EH (cell line): ENCODE measurements around the gene CCDC51.
"Not testable (repeated sequence)": the region's sequence is repeated elsewhere in the genome, so short reads cannot be mapped to it uniquely, and the experiment has no call there.

Experiments used
- DNase-seq: peaks from one replicate; pipeline ENCODE4 v3.0.0-alpha.2; 2015; ENCODE audit warnings: low read depth

The CCDC51 gene, protein sequence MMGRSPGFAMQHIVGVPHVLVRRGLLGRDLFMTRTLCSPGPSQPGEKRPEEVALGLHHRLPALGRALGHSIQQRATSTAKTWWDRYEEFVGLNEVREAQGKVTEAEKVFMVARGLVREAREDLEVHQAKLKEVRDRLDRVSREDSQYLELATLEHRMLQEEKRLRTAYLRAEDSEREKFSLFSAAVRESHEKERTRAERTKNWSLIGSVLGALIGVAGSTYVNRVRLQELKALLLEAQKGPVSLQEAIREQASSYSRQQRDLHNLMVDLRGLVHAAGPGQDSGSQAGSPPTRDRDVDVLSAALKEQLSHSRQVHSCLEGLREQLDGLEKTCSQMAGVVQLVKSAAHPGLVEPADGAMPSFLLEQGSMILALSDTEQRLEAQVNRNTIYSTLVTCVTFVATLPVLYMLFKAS

DNA sequence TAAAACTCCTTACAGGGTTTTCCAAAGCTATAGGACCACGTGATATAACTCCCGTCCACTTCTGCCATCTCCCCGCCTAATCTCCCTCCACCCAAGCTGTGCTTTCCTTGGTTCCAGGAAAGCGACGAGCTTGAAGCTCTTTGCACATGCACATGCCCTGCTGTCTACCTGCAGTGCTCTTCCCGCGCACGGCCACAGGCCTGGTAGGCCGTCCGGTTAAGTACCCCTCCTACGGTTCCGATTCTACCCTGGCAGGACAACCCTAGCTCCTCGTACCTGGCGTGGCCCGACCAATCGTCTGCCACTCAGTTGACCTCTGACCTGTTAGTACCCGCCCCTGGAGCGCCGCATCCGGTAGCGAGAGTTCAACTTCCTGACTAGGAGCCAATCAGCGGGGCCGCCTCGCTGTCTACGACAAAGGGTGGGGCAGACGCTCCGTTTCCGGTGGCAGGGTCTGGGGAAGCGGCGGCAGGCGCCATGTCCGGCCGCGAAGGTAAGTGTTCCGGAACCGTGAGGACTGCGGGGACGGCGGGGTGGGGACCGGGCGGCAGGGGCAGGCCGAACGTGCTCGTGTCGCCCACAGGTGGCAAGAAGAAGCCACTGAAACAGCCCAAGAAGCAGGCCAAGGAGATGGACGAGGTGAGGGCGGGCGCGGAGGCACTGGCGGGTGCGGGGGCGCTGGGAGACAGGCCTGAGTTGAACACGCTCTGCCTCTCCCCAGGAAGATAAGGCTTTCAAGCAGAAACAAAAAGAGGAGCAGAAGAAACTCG lies at the start of gene CCDC51, which contains the start of gene TMA7:
Gene CCDC51, minus strand, starts transcription at position 300 of the 770 bp plus-strand sequence. CDS start 4,991 bp downstream, outside the sequence.
Gene TMA7, plus strand, starts transcription at position 438 of the 770 bp plus-strand sequence. Its CDS starts 40 bp downstream, at position 478.
- peak; percentile 97 for DNase-seq

DNA sequence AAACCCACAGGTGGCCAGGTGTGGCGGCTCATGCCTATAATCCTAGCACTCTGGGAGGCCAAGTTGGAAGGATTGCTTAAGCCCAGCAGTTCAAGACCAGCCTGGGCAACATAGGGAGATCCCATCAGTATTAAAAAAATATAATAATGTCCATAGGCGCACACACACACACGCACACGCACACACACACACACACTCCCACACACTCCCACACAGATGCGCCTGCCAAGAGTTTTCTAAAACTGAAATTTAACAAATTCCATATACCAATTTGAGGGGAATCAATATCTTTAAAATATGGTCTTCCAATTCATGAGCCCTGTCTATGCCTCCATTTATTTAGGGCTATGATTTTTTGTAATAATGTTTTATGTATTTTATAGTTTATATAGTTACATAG lies 47.0 kb upstream of the CCDC51 start:
- DNase-seq = no peak

DNA sequence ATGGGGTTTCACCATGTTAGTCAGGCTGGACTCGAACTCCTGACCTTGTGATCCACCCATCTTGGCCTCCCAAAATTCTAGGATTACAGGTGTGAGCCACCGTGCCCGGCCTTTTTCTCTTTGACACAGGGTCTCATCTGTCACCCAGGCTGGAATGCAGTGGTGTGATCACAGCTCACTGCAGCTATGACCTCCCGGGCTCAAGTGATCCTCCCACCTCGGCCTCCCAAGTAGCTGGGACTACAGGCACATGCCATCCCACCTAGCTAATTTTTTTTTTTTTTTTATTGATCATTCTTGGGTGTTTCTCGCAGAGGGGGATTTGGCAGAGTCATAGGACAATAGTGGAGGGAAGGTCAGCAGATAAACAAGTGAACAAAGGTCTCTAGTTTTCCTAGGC lies 42.9 kb upstream of the CCDC51 start:
- DNase-seq = not testable (repeated sequence)

DNA sequence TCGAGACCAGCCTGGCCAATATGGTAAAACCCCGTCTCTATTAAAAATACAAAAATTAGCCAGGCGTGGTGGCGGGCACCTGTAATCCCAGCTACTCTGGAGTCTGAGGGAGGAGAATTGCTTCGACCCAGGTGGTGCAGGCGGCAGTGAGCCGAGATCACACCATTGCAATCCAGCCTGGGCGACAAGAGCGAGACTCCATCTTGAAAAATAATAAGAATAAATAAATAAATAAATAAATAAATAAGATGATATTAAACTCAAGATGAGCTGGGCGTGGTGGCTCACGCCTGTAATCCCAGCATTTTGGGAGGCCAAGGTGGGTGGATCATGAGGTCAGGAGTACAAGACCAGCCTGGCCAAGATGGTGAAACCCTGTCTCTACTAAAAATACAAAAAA lies 41.0 kb upstream of the CCDC51 start:
- not testable (repeated sequence) for DNase-seq

DNA sequence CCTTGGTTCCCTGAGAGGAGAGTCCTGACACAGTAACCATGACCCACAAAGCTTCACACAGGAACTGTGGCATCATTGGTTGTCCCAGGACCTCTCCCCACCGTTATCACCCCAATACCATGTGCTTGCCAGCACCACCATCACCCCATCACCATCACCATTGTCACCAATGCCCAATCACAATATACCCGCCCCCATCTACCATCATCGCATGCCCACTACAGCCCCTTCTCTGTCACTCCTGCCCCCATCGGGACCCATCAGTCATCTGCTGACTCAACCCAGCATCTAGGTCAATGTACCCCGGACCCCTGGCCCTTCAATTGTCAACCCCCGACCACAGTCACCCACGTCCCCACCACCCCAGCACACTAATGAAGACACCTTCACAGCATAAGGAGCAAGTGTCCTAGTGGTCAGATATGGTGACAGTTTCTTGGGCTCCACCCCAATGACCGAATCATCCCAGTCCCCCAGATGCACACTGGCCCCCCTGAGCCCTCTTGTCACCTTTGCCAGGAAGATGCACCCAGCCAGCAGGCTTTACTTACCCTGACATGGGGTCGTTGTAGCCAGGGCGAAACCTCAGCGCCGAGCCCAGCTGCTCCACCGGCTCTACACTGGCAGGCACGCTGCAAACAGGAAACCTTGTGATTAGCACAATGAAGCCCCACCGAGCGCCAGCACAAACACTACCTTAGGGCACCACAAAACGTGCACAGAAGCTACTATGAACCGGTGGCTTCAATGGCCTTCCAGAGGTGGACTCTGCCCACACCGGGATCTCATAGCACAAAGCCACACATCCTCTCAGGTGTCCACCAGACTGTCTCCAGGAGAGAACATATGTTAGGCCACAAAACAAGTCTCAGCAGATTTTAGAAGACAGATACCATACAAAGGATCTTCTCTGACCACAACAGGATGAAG lies 39.0 kb upstream of the CCDC51 start:
- no peak for DNase-seq

DNA sequence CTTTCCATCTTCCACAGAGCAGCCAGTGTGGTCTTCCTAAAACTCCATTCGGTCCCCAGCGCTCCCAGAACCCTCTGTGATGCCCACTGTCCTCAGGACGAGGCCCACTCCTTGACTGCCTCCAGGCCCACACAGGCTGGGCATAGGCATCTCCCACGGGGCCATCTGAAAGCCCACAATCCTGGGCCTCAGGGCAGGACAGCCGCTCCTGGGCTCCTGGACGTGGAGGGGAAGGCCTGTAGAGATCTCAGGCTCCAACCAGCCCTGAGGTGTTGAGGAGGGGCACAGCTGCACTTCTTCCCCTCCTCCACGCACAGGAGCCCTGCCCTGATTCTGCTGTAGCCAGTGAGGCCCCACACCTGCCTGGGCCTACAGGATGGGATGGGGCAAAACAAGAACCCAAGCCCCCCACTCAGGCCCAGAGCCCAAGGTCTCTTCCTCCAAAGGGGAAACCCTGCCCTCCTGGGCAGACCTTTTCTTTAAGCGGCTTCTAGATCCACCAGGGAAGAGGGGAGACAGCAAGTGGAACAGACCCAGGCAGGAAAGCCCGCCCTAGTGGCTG lies 38.1 kb upstream of the CCDC51 start:
- DNase-seq = no peak

DNA sequence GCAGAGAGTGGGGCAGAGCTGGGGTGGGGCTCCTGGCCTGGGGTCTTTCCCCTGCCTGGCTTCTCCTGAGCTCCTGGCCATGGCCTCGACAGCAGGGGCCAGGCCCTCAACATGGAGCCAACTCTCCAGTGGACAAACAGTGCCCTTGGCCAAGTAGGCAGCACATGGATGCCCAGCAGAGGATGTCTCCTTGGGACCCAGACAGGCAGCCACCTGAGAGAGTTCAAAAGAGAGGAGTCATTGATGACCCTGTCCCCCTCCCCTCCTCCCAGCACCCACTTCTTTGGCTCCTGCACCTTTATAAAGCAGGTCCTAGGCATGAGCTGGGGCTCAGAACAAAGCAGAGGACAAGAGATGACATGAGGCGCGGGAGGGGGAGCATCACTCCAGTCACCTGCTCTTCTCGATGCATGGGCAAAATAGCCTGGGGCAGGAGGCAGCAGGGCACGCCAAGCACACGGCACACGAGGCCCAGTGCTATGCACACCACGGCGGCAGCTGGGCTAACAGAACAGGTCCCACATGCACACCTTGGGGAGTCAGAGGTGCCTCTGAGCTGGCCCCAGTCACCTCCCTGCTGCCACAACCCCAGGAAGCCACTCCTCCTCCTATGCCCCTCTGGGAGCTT lies 36.6 kb upstream of the CCDC51 start:
- DNase-seq = no peak

DNA sequence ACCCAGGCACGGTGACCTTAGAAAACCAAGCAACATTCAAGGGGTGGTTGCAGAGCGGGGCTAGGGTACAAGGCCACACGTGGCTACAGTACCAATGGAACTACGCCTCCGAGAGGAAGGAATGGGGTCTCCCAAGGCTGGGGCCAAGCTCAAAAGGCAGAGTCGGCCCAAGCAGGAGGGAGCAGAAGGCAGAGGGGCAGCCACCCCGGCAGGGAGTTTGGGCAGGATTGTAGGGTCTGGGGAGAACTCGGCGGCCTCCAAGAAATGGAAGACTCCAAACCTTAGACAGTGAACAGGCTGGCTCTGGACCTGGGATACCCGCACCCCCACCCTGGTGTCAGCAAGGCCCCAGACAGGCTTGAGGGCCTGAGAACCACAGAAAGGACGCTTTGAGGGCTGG lies 35.3 kb upstream of the CCDC51 start:
- DNase-seq = no peak

DNA sequence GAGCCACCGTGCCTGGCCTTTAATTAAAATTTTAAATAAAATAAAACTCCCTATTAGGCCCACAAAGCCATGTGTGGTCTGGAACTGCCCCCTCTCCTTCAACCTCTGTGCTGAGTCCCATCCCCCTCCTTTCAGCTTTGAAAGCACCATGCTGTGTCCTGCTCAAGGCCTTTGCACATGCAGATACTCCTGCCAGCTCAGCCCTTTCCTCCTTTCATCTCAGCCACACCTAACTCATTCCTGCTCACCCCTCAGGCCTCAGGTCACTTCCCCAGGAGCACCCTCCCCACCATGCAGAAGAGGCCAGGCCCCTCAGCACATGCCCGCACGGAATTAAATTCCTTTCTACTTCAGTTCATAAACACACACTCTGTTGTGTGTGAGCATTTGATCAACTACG lies 34.7 kb upstream of the CCDC51 start:
- DNase-seq = no peak

DNA sequence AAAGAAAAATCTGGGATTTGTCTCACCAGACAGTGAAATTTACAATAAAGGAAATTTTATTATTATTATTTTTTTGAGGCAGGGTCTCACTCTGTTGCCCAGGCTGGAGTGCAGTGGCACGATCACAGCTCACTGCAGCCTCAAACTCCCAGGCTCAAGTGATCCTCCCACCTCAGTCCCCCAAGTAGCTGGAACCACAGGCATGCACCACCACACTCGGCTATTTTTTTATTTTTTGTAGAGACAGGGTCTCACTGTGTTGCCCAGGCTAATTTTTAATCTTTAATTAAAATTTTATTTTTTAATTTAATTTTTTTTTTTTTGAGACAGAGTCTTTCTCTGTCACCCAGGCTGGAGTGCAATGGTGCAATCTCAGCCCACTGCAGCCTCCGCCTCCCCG lies 34.1 kb upstream of the CCDC51 start:
- not testable (repeated sequence) for DNase-seq

DNA sequence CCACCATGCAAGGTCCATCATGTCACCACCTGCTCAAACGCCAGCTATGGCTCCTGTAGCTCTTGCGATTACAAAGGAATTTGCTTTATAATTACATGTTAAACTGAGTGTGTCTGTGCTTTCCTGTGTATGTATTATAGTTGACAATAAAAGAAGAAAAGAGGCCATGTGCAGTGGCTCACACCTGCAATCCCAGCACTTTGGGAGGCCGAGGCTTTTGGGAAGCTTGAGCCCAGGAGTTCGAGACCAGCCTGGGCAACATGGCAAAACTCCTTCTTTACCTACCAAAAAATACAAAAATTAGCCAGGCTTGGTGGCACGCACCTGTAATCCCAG lies 33.7 kb upstream of the CCDC51 start:
- no peak for DNase-seq

DNA sequence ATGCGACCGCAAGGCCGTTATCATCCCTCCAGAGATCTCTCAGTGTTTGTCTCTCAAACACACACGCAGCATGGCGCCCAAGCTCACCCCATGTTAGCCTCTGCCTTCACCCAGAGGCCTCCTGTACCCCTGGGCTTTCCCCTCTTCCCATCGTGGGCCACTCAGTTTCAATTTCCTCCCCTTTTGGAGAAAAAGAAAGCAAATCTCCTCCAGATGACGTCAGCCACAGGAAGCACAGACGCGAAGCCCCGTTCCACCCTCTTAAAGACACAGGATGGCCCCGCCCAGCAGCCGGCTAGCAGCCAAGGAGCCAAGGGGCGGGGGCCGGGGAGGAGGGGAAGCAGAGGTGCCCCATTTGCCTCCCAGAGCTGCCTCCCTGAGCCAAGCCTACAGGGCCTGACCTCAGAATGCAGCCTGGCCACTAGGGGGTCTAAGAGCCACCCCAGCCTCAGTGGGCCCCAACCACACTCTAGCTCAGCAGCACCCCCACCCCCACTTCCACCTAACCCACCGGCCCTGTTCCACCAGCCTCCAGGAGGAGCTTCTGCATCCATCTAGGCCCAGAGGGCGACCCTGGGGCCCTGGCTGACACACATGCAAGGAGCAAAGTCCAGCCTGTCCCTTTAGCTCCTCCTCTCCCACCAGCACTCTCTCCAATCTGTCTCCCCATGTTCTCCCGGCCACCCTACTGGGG lies 33.2 kb upstream of the CCDC51 start:
- peak; percentile 94 for DNase-seq

DNA sequence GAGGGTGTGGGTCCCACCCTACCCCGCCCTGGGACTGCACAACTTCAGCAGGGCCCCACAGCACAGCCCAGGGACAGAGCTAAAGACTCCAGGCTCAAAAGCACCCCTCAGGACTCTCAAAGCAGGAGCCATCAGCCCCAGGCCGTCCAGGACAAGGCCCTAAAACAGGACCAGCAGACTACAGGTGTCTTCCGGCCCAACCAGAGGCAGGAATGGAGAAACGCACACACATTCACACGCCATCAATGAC lies 32.7 kb upstream of the CCDC51 start:
- no peak for DNase-seq

DNA sequence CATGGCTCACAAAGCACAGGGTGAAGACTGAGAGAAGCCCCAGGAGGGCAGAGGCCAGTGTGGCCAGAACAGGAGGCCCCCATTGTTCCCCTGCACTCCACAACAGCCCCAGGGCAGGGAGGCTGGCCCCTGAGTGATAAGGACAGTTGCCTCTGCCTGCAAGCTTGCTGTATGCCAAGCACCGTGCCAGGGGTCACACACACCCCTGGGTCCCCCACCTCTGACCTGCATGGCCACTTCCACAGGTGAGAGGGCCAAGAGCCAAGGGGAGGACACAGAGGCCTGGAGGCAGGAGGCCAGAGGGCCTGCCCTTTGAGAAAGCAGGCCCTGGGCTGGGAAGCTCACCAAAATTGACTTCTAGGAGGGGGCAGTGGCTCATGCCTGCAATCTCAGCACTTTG lies 30.4 kb upstream of the CCDC51 start:
- no peak for DNase-seq

DNA sequence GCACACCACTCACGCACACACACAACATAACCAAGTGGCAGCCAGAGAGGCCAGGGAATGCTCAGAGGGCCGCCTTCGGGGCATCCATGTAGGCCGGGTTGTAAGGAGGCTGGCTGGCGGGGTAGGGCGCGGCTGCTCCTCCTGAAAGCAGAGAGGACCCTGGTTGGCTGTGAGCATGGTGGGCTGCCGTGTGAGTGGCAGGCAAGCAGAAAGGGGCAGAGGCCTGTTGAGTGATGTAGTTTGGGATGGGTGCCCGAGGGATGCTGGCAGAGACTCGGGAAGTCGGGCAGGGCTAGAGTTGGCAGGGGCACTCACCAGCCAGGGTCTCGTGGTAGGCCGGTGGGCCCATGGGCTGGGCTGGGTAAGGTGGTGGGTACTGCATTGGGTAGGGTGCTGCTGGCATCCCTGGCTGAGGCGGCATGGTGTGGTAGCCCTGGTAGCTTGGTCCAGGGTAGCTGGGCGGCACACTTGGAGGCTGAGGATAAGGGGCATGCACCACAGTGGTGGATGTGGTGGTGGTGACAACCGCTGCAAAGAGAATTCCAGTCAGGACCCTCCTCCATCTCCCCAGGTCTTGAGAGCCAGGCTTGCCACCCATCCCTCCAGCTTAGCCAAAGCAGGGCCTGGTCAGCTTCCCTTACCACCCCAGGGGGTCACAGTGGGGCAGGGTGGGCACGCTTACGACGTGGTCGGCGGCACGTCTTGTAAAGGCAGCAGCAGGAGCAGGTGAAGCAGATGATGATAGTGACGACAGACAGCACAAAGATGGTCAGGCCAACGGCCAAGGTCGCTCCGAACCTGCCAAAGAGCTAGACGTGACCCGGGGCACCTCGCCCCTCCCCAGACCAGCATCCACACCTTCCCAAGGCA lies 29.4 kb upstream of the CCDC51 start:
- no peak for DNase-seq

DNA sequence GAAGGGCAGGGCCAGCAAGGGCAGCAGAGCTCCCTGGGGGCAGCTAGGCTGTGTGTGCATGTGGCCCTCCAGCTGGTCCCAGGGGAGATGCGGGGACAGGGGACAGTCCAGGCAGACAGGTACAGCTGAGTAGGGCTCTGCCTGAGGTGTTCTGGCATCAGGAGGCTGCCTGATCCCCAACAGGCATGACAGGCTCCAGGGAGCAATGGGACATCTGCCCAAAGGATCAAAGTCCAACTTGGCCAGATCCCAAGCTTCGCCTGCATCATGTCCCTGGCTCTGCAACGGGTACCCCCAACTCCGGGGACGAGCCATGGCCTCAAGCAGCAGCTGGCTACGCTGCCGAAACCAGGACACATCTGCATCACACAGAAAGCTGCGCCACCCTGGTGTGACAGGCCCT lies 28.4 kb upstream of the CCDC51 start:
- no peak for DNase-seq

DNA sequence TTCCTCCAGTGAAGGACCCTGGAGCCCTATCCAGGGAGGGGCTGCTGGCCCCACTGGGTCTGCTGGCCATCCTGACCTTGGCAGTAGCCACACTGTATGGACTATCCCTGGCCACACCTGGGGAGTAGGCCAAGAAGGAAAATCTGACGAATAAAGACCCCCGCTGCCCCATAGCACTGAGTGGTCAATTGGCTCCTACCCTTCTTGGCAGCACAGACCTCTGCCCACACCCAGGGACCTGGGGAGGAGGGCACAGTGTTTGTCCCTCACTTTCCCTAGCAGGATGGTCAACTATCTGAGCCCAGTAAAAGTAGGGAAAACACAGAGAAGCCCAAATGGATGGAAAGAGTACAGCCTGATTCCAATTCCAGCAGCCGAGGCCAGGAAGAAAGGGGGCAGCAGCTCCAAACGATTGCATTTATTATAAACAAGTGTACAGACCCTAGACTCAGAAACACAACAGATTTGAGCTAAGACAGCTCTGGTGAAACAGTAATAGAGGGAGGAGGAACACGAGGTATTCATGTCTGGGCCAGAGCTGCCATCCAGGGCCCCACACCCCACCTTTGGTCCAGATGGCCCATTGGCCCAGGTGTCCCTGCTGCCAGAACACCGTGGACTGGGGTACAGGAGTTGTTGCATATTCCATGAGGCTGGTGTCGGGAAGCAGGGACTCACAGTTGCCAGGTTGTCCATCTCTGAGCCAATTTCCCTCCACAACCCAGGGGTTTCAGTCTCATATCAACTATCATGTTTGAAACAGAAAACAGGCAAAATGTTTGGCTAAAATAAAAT lies 27.8 kb upstream of the CCDC51 start:
- no peak for DNase-seq

DNA sequence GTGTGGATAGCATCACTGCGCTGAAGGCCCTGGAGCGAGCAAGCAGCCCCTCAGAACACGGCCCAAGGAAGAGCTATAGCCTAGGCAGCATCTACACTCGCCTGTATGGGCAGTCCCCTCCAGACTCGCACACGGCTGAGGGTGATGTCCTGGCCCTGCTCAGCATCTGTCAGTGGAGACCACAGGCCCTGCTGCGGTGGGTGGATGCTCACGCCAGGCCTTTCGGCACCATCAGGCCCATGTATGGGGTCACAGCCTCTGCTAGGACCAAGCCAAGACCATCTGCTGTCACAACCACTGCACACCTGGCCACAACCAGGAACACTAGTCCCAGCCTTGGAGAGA lies 27.2 kb upstream of the CCDC51 start:
- DNase-seq = no peak

DNA sequence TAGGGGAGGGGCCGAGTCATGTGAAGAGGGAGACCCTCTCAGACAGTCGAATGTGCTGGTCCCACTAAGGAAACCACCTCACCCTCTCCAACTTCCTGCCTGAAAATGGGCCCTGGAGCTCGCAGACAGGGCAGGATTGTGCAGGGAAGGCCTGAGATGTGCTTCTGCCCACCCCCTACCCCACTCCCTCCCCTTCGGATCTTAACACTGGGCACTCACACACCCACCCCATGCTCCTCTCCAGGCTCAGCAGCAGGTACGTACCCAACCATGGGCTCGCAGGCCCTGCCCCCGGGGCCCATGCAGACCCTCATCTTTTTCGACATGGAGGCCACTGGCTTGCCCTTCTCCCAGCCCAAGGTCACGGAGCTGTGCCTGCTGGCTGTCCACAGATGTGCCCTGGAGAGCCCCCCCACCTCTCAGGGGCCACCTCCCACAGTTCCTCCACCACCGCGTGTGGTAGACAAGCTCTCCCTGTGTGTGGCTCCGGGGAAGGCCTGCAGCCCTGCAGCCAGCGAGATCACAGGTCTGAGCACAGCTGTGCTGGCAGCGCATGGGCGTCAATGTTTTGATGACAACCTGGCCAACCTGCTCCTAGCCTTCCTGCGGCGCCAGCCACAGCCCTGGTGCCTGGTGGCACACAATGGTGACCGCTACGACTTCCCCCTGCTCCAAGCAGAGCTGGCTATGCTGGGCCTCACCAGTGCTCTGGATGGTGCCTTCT lies 26.6 kb upstream of the CCDC51 start:
- no peak for DNase-seq
